GM12878 (cell line): ENCODE results near the gene STRN4. TPM values are rescaled to one million over a fixed set of nuclear protein-coding genes. Genes with fewer than 3 reads are reported as not detected.

ENCODE experiments used
- BHLHE40 ChIP-seq, 2 experiments: fragments of 450-650 bp in 1 of 2; IDR thresholded peaks; 2 replicates each; pipeline ENCODE4 v1.6.1; 2011 to 2017; ENCODE audit warnings: low read depth in 2 of 2, borderline replicate concordance in 1 of 2, improper control_type of control experiment in 1 of 2, low read length in 1 of 2, mild to moderate bottlenecking in 1 of 2
- BRCA1 ChIP-seq: IDR thresholded peaks from 2 replicates; pipeline ENCODE4 v1.6.1; 2011; ENCODE audit warnings: low read depth, low read length, improper control_type of control experiment
- CEBPZ ChIP-seq: fragments of 150-350 bp; IDR thresholded peaks from 2 replicates; pipeline ENCODE4 v1.6.1; 2016; ENCODE audit warnings: low read depth, low read length
- CHD2 ChIP-seq: IDR thresholded peaks from 2 replicates; pipeline ENCODE4 v1.6.1; 2011; ENCODE audit warnings: low read depth, low read length, improper control_type of control experiment, borderline replicate concordance
- CHD4 ChIP-seq: fragments of 200-600 bp; sonication (generic); IDR thresholded peaks from 2 replicates; pipeline ENCODE4 v1.6.1; 2016; ENCODE audit warnings: mild to moderate bottlenecking
- E2F8 ChIP-seq: fragments of 450-650 bp; IDR thresholded peaks from 2 replicates; pipeline ENCODE4 v1.6.1; 2018; ENCODE audit warnings: mild to moderate bottlenecking, low read depth, moderate library complexity; ENCODE audit not compliant: partially characterized antibody
- HCFC1 ChIP-seq: fragments of 150-350 bp; IDR thresholded peaks from 2 replicates; pipeline ENCODE4 v1.6.1; 2014; ENCODE audit warnings: low read length
- JUNB ChIP-seq: IDR thresholded peaks from 2 replicates; pipeline ENCODE4 v1.6.1; 2016; ENCODE audit warnings: antibody characterized with exemption, mild to moderate bottlenecking
- KLF5 ChIP-seq: fragments of 450-650 bp; IDR thresholded peaks from 2 replicates; pipeline ENCODE4 v1.6.1; 2014; ENCODE audit warnings: mild to moderate bottlenecking; ENCODE audit not compliant: partially characterized antibody
- NR2C1 ChIP-seq: fragments of 450-650 bp; IDR thresholded peaks from 2 replicates; pipeline ENCODE4 v1.6.1; 2017; ENCODE audit warnings: antibody characterized with exemption, mild to moderate bottlenecking, moderate library complexity
- POLR2AphosphoS2 ChIP-seq: IDR thresholded peaks from 2 replicates; pipeline ENCODE4 v1.6.1; 2011; ENCODE audit warnings: low read depth, mild to moderate bottlenecking, low read length, improper control_type of control experiment, moderate library complexity
- SIX5 ChIP-seq: IDR thresholded peaks from 2 replicates; pipeline ENCODE4 v1.6.1; 2011; ENCODE audit warnings: mild to moderate bottlenecking, low read depth, low read length, moderate library complexity; ENCODE audit not compliant: severe bottlenecking
- SRF ChIP-seq, 2 experiments: IDR thresholded peaks; 2 replicates each; pipeline ENCODE4 v1.6.1; 2011; ENCODE audit warnings: low read depth in 2 of 2, low read length in 2 of 2, mild to moderate bottlenecking in 1 of 2, moderate library complexity in 1 of 2
- TCF7 ChIP-seq: IDR thresholded peaks from 2 replicates; pipeline ENCODE4 v1.6.1; 2014; ENCODE audit warnings: antibody characterized with exemption, borderline replicate concordance
- YBX1 ChIP-seq: fragments of 450-650 bp; IDR thresholded peaks from 2 replicates; pipeline ENCODE4 v1.6.1; 2016; ENCODE audit warnings: antibody characterized with exemption
- ZNF207 ChIP-seq: fragments of 450-650 bp; IDR thresholded peaks from 2 replicates; pipeline ENCODE4 v1.6.1; 2014; ENCODE audit warnings: antibody characterized with exemption, mild to moderate bottlenecking, borderline replicate concordance
- ZNF217 ChIP-seq: fragments of 450-650 bp; IDR thresholded peaks from 2 replicates; pipeline ENCODE4 v1.6.1; 2017; ENCODE audit warnings: antibody characterized with exemption, mild to moderate bottlenecking
- ZNF592 ChIP-seq: fragments of 450-650 bp; IDR thresholded peaks from 2 replicates; pipeline ENCODE4 v1.6.1; 2017; ENCODE audit warnings: mild to moderate bottlenecking, moderate library complexity
- polyA plus RNA-seq, 11 experiments: library from polyadenylated mRNA; depleted of rRNA in 4 of 11; unstranded in 6 of 11; stranded (reverse) in 5 of 11; fragments of >200 nt; fragmentation: Nextera tagmentation in 4 of 11; fragmentation: Illumina TruSeq in 1 of 11; extraction: Ambion mirVana in 4 of 11; extraction: Trizol in 1 of 11; gene quantifications; 1 replicate in 1 of 11; 2 replicates in 10 of 11; pipeline versions ENCODE4 v1.2.1 to v1.2.3, GENCODE V29; 2011 to 2016; ENCODE audit warnings: inconsistent platforms in 2 of 11, missing spikeins in 2 of 11, low read depth in 1 of 11
- total RNA-seq, 4 experiments: library from RNA; depleted of rRNA in 3 of 4; stranded (reverse); fragments of >200 nt in 3 of 4; fragmentation: Illumina TruSeq in 1 of 4; extraction: Trizol in 1 of 4; gene quantifications; 2 replicates each; pipeline versions ENCODE4 v1.2.1 to v1.2.3, GENCODE V29; 2013 to 2021

The STRN4 gene
- total and polyA plus RNA-seq, 10 of the 15 experiments (the other 5 are each of a cell fraction or from before 2014, with no cell fraction given) = 0.42 to 62.8 (median 22.5) TPM

GRCh38 chr19:46718157-46718933 lies 27.9 kb downstream of the STRN4 start (continued):
- no peak for TF ChIP-seq CEBPZ
- TF ChIP-seq E2F8 = no peak
- TF ChIP-seq BRCA1 = no peak
- no peak for TF ChIP-seq KLF5
- no peak for TF ChIP-seq YBX1
- no peak; the same call in 1 of the 2 replicates for TF ChIP-seq POLR2AphosphoS2
- no peak; a peak in 1 of 4 replicates for TF ChIP-seq BHLHE40 (IDR thresholded peaks at IDR 0.05; ENCODE audit: borderline replicate concordance in 1 of 2, low read depth in 2 of 2, low read length in 1 of 2)
- TF ChIP-seq JUNB = no peak
- no peak for TF ChIP-seq ZNF592
- no peak for TF ChIP-seq NR2C1
- TF ChIP-seq SIX5 = no peak
- no peak for TF ChIP-seq CHD4
- no peak for TF ChIP-seq ZNF207
- TF ChIP-seq ZNF217 = no peak
- TF ChIP-seq SRF (IDR thresholded peaks at IDR 0.05; ENCODE audit: low read depth in 2 of 2, low read length in 2 of 2) = no peak
- no peak for TF ChIP-seq TCF7
- no peak for TF ChIP-seq HCFC1
- TF ChIP-seq CHD2 = peak; percentile 56; the same call in 1 of the 2 replicates
